Skin epidermis (tissue), 12 donors: ENCODE measurements around the gene CCDC13.
A peak's percentile ranks its signal among the peaks of the same experiment; 100 is the strongest.

ENCODE experiments used
- H3K27ac ChIP-seq, 21 experiments: fragments of 200-600 bp; sonication (generic) in 11 of 21; one replicate each; pipeline ENCODE4 v1.5.0; 2020; ENCODE audit warnings: mild to moderate bottlenecking in 3 of 21, inconsistent platforms in 2 of 21, moderate library complexity in 2 of 21
- H3K4me3 ChIP-seq, 7 experiments: fragments of 200-600 bp; sonication (generic) in 2 of 7; one replicate each; pipeline ENCODE4 v1.5.0; 2020; ENCODE audit warnings: inconsistent platforms in 2 of 7, mild to moderate bottlenecking in 2 of 7, moderate library complexity in 1 of 7

CCDC13 gene

GRCh38 chr3:42756681-42757213 lies 16.3 kb downstream of the CCDC13 start:
- H3K27ac ChIP-seq = no peak overlapping the region

GRCh38 chr3:42755681-42756578 lies 17.1 kb downstream of the CCDC13 start:
- Histone ChIP-seq H3K27ac (no peak overlapping the region), H3K4me3 (no peak overlapping the region)

More at GRCh38 chr3:42756681-42757213, 16.3 kb downstream of the CCDC13 start:
- H3K4me3 ChIP-seq = no peak overlapping the region

GRCh38 chr3:42753757-42754156 lies 19.3 kb downstream of the CCDC13 start:
- no peak overlapping the region for H3K27ac ChIP-seq
- H3K4me3 ChIP-seq = no peak overlapping the region

- Histone ChIP-seq H3K27ac (no peak overlapping the region), H3K4me3 (no peak overlapping the region)
Observed at GRCh38 chr3:42752961-42753360, 20.1 kb downstream of the CCDC13 start.

GRCh38 chr3:42752441-42752840 lies 20.6 kb downstream of the CCDC13 start:
- Histone ChIP-seq H3K27ac (no peak overlapping the region), H3K4me3 (no peak overlapping the region)

GRCh38 chr3:42751609-42752008 lies 21.4 kb downstream of the CCDC13 start:
- H3K4me3 ChIP-seq = no peak overlapping the region
- H3K27ac ChIP-seq = no peak overlapping the region

GRCh38 chr3:42750834-42751233 lies 22.2 kb downstream of the CCDC13 start:
- H3K27ac ChIP-seq = peak overlapping the region in 1 of 21 experiments; percentile 42

GRCh38 chr3:42749753-42750231 lies 23.3 kb downstream of the CCDC13 start:
- H3K4me3 ChIP-seq = no peak overlapping the region
- H3K27ac ChIP-seq = peak overlapping the region in 1 of 21 experiments; percentile 42

More at GRCh38 chr3:42750834-42751233, 22.2 kb downstream of the CCDC13 start:
- H3K4me3 ChIP-seq = no peak overlapping the region

GRCh38 chr3:42749025-42749752 lies 23.9 kb downstream of the CCDC13 start:
- Histone ChIP-seq H3K27ac (peak overlapping the region in 1 of 21 experiments; percentile 42), H3K4me3 (no peak overlapping the region)

- Histone ChIP-seq H3K4me3 (no peak overlapping the region), H3K27ac (peak overlapping the region in 3 of 21 experiments; percentile 2 to 43 (median 43))
Observed at GRCh38 chr3:42747581-42747980, 25.5 kb downstream of the CCDC13 start.

- peak overlapping the region in 10 of 21 experiments; percentile 11 to 70 (median 50) for H3K27ac ChIP-seq
- H3K4me3 ChIP-seq = no peak overlapping the region
Observed at GRCh38 chr3:42746455-42747450, 26.3 kb downstream of the CCDC13 start.

- H3K27ac ChIP-seq = peak overlapping the region in 13 of 21 experiments; percentile 11 to 70 (median 49)
- H3K4me3 ChIP-seq = no peak overlapping the region
Observed at GRCh38 chr3:42745776-42746454, 27.1 kb downstream of the CCDC13 start.

GRCh38 chr3:42745291-42745745 lies 27.7 kb downstream of the CCDC13 start:
- Histone ChIP-seq H3K27ac (peak overlapping the region in 7 of 21 experiments; percentile 32 to 70 (median 55)), H3K4me3 (no peak overlapping the region)

GRCh38 chr3:42743204-42743995 lies 29.7 kb downstream of the CCDC13 start:
- H3K27ac ChIP-seq = peak overlapping the region in 1 of 21 experiments; percentile 19
- no peak overlapping the region for H3K4me3 ChIP-seq

GRCh38 chr3:42742688-42743087 lies 30.4 kb downstream of the CCDC13 start:
- H3K4me3 ChIP-seq = no peak overlapping the region
- no peak overlapping the region for H3K27ac ChIP-seq

- Histone ChIP-seq H3K27ac (no peak overlapping the region), H3K4me3 (no peak overlapping the region)
Observed at GRCh38 chr3:42742259-42742658, 30.8 kb downstream of the CCDC13 start.

- no peak overlapping the region for H3K4me3 ChIP-seq
- no peak overlapping the region for H3K27ac ChIP-seq
Observed at GRCh38 chr3:42741796-42742195, 31.3 kb downstream of the CCDC13 start.
